Endodermal cell (in vitro differentiated cells): Measurements from ENCODE around the gene NXPH2. TPM values are rescaled to one million over a fixed set of nuclear protein-coding genes. Genes with fewer than 3 reads are reported as not detected.

Source experiments
- DNase-seq: peaks from one replicate; pipeline ENCODE4 v3.0.0-alpha.2; 2017
- H3K27ac ChIP-seq: 2 replicates; pipeline ENCODE4 v1.5.1; 2013; ENCODE audit warnings: mild to moderate bottlenecking, low read depth, low read length, moderate library complexity
- H3K27me3 ChIP-seq: 2 replicates; pipeline ENCODE4 v1.6.1; 2013; ENCODE audit warnings: mild to moderate bottlenecking, low read length, moderate library complexity; ENCODE audit not compliant: insufficient read depth, control insufficient read depth, poor library complexity, severe bottlenecking
- H3K36me3 ChIP-seq: 2 replicates; pipeline ENCODE4 v1.7.0; 2013; ENCODE audit warnings: mild to moderate bottlenecking, low read length, moderate library complexity; ENCODE audit not compliant: control insufficient read depth, insufficient read depth
- H3K4me1 ChIP-seq: one replicate; pipeline ENCODE4 v1.7.0; 2013; ENCODE audit warnings: low read length; ENCODE audit not compliant: control insufficient read depth, insufficient read depth
- H3K4me3 ChIP-seq: 2 replicates; pipeline ENCODE4 v1.5.1; 2013; ENCODE audit warnings: mild to moderate bottlenecking, low read length, moderate library complexity
- H3K9ac ChIP-seq: 2 replicates; pipeline ENCODE4 v1.6.1; 2013; ENCODE audit warnings: mild to moderate bottlenecking, low read length, moderate library complexity; ENCODE audit not compliant: poor library complexity, severe bottlenecking; ENCODE audit errors: extremely low read depth
- H3K9me3 ChIP-seq: 2 replicates; pipeline ENCODE4 v1.6.1; 2013; ENCODE audit warnings: mild to moderate bottlenecking, low read length, moderate library complexity; ENCODE audit not compliant: control insufficient read depth
- H3K27ac Mint-ChIP-seq: 2 replicates; pipeline ENCODE4 v1.8.0; 2020; ENCODE audit warnings: mixed read lengths
- H3K27me3 Mint-ChIP-seq: 2 replicates; pipeline ENCODE4 v1.8.0; 2021; ENCODE audit warnings: mild to moderate bottlenecking, mixed read lengths; ENCODE audit not compliant: insufficient read depth
- H3K36me3 Mint-ChIP-seq: 2 replicates; pipeline ENCODE4 v1.8.0; 2020; ENCODE audit warnings: low read depth, mixed read lengths
- H3K4me1 Mint-ChIP-seq: 2 replicates; pipeline ENCODE4 v1.8.0; 2020; ENCODE audit warnings: mixed read lengths
- H3K4me3 Mint-ChIP-seq: 2 replicates; pipeline ENCODE4 v1.8.0; 2020; ENCODE audit warnings: mild to moderate bottlenecking, moderate library complexity, mixed read lengths
- H3K9me3 Mint-ChIP-seq: 2 replicates; pipeline ENCODE4 v1.8.0; 2020; ENCODE audit warnings: mild to moderate bottlenecking, mixed read lengths
- CTCF ChIP-seq: fragments of 200-600 bp; sonication (generic); conservative IDR thresholded peaks from 2 replicates; pipeline ENCODE4 v1.5.0; 2021; ENCODE audit warnings: antibody characterized with exemption, mild to moderate bottlenecking
- WGBS, 2 experiments: methylation state at CpG; one replicate each; pipeline versions ENCODE4 v1.1.5 to v1.1.7; 2013; ENCODE audit warnings: missing lambda C conversion rate in 2 of 2, mixed read lengths in 1 of 2; ENCODE audit not compliant: insufficient coverage in 1 of 2, insufficient read length in 1 of 2; 5-methylcytosine and 5-hydroxymethylcytosine counted together
- total RNA-seq, 2 donors: library from RNA; stranded (reverse); fragmentation: NEBNext Ultra II Directional in 1 of 2; extraction: Animal tissue kit (Norgen Biotek cat#: 25700) in 1 of 2; gene quantifications; 2 replicates in 1 of 2; 3 replicates in 1 of 2; pipeline ENCODE4 v1.2.1, GENCODE V29; 2021

NXPH2 gene
- total RNA-seq, 2 donors from 2014 or later: 3.7 to 4.8 TPM

GRCh38 chr2:138814123-138814898 is 34.1 kb upstream of the NXPH2 start:
- no peak overlapping the region for H3K4me3 ChIP-seq
- peak; percentile 82 for TF ChIP-seq CTCF
- 85 to 86% methylated on average over 2 to 4 of the region's 4 CpGs for WGBS, 2 experiments
- H3K27ac ChIP-seq: no peak overlapping the region
- no peaks in the 10 kb centered on the region for H3K36me3 Mint-ChIP-seq
- H3K9me3 Mint-ChIP-seq: no peaks in the 10 kb centered on the region
- H3K27me3 ChIP-seq: no peaks in the 10 kb centered on the region
- no peak overlapping the region for H3K4me3 Mint-ChIP-seq
- no peaks in the 10 kb centered on the region for H3K9me3 ChIP-seq
- no peaks in the 10 kb centered on the region for H3K36me3 ChIP-seq
- H3K27me3 Mint-ChIP-seq: no peaks in the 10 kb centered on the region
- peak; percentile 61 for DNase-seq
- peaks cover 7% of the 10 kb centered on the region for H3K4me1 Mint-ChIP-seq
- H3K9ac ChIP-seq: no peak overlapping the region
- H3K4me1 ChIP-seq: peaks cover 2% of the 10 kb centered on the region
- no peak overlapping the region for H3K27ac Mint-ChIP-seq

- Histone ChIP-seq H3K4me1 (peaks cover 2% of the 10 kb centered on the region), H3K4me3 (no peak overlapping the region), H3K27me3 (no peaks in the 10 kb centered on the region), H3K36me3 (no peaks in the 10 kb centered on the region), H3K9ac (no peak overlapping the region), H3K9me3 (no peaks in the 10 kb centered on the region), H3K27ac (no peak overlapping the region)
- WGBS, 2 experiments: 80 to 95% methylated on average over 1 to 3 of the region's 3 CpGs
- DNase-seq: no peak
- Mint-ChIP-seq H3K27ac (no peak overlapping the region), H3K9me3 (no peaks in the 10 kb centered on the region), H3K4me3 (no peak overlapping the region), H3K36me3 (no peaks in the 10 kb centered on the region), H3K4me1 (peaks cover 4% of the 10 kb centered on the region), H3K27me3 (no peaks in the 10 kb centered on the region)
- no peak for TF ChIP-seq CTCF
Observed at GRCh38 chr2:138811431-138811830, 31.2 kb upstream of the NXPH2 start.

GRCh38 chr2:138794724-138795123 is 14.5 kb upstream of the NXPH2 start:
- Histone ChIP-seq H3K27me3 (no peaks in the 10 kb centered on the region), H3K9me3 (no peaks in the 10 kb centered on the region), H3K36me3 (no peaks in the 10 kb centered on the region), H3K4me3 (no peak overlapping the region), H3K27ac (no peak overlapping the region), H3K4me1 (no peaks in the 10 kb centered on the region), H3K9ac (no peak overlapping the region)
- WGBS, 2 experiments: 88 to 91% methylated on average over 2 of the region's 2 CpGs
- H3K4me3 Mint-ChIP-seq: no peak overlapping the region
- TF ChIP-seq CTCF: no peak
- no peaks in the 10 kb centered on the region for H3K36me3 Mint-ChIP-seq
- no peak overlapping the region for H3K27ac Mint-ChIP-seq
- H3K4me1 Mint-ChIP-seq: no peaks in the 10 kb centered on the region
- peaks cover 5% of the 10 kb centered on the region for H3K9me3 Mint-ChIP-seq
- peaks cover 3% of the 10 kb centered on the region for H3K27me3 Mint-ChIP-seq
- no peak for DNase-seq
